GM12873 (cell line): ENCODE measurements around the gene ARHGAP24.

ENCODE experiments used
- TF ChIP-seq, protein P1 (sequence below): IDR thresholded peaks from 2 replicates; pipeline ENCODE4 v1.5.1; 2012; ENCODE audit warnings: low read depth, mild to moderate bottlenecking, moderate library complexity, low read length, control low read depth; ENCODE audit not compliant: insufficient read depth; ENCODE audit errors: missing control alignments

ARHGAP24 gene

GRCh38 chr4:85555206-85555605 lies 80.3 kb downstream of the ARHGAP24 start:
- TF ChIP-seq, protein P1, sequence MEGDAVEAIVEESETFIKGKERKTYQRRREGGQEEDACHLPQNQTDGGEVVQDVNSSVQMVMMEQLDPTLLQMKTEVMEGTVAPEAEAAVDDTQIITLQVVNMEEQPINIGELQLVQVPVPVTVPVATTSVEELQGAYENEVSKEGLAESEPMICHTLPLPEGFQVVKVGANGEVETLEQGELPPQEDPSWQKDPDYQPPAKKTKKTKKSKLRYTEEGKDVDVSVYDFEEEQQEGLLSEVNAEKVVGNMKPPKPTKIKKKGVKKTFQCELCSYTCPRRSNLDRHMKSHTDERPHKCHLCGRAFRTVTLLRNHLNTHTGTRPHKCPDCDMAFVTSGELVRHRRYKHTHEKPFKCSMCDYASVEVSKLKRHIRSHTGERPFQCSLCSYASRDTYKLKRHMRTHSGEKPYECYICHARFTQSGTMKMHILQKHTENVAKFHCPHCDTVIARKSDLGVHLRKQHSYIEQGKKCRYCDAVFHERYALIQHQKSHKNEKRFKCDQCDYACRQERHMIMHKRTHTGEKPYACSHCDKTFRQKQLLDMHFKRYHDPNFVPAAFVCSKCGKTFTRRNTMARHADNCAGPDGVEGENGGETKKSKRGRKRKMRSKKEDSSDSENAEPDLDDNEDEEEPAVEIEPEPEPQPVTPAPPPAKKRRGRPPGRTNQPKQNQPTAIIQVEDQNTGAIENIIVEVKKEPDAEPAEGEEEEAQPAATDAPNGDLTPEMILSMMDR: no peak

DNA sequence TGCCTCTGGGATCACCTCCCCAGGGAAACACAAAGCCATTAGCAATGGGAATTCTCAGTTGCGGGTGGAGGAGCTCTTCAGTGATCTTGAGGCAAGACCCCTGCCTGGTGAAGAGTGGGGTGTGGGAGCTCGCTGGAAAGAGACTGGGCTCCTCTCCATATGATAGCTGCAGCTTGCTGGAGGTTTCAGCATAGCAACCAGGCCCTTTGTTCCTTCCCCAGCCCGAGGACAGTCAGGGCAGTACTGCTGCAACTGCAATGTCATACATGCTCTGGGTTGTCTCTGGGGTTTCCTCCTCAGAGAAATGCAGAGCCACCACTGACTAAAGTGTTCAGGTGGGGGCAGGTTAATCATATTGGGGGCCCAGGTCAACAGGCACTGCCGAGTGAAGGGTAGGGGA lies 81.3 kb downstream of the ARHGAP24 start:
- TF ChIP-seq, protein P1: no peak

GRCh38 chr4:85557016-85557901 lies 82.3 kb downstream of the ARHGAP24 start:
- TF ChIP-seq, protein P1: no peak

GRCh38 chr4:85565761-85566480 lies 91.0 kb downstream of the ARHGAP24 start:
- TF ChIP-seq, protein P1: no peak

- TF ChIP-seq, protein P1: no peak
Measured at GRCh38 chr4:85569730-85570299, 94.9 kb downstream of the ARHGAP24 start.

GRCh38 chr4:85570388-85570787 lies 95.4 kb downstream of the ARHGAP24 start:
- TF ChIP-seq, protein P1: no peak

DNA sequence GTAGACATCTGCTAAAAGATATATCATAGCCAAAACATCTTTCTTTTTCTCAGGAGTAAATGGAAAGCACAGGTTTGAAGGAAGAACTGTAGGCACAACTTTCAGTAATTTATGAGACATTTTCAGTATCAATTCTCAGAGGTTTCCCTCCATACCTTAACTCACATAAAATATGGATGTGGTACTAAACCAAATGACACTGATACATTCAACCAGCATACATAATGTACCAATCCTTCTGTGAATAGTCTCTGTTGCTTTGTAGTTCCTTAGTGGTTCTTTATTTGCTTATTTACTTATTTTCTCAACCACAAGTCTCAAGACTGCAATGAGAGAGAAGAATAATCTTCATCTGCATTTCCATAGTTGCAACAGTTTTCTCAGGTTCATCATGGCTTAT lies 96.1 kb downstream of the ARHGAP24 start:
- TF ChIP-seq, protein P1: no peak
